Parathyroid adenoma (tissue), 2 donors: ENCODE data around the gene ROBO1.

Source experiments
- H2AFZ ChIP-seq: fragments of 300-600 bp; sonication (generic); one replicate; pipeline ENCODE4 v1.7.0; 2017; ENCODE audit warnings: antibody characterized with exemption, mild to moderate bottlenecking
- H3K27ac ChIP-seq: fragments of 300-600 bp; sonication (generic); one replicate; pipeline ENCODE4 v1.7.0; 2017
- H3K27me3 ChIP-seq: fragments of 300-600 bp; sonication (generic); one replicate; pipeline ENCODE4 v1.7.0; 2017; ENCODE audit warnings: low read length; ENCODE audit not compliant: control insufficient read depth, insufficient read depth
- H3K36me3 ChIP-seq: fragments of 300-600 bp; sonication (generic); one replicate; pipeline ENCODE4 v1.7.0; 2017; ENCODE audit warnings: low read length; ENCODE audit not compliant: control insufficient read depth, insufficient read depth
- H3K4me1 ChIP-seq: fragments of 300-600 bp; sonication (generic); one replicate; pipeline ENCODE4 v1.7.0; 2017; ENCODE audit warnings: control low read depth
- H3K4me2 ChIP-seq: fragments of 300-600 bp; sonication (generic); one replicate; pipeline ENCODE4 v1.7.0; 2017; ENCODE audit warnings: low read length
- H3K4me3 ChIP-seq: fragments of 300-600 bp; sonication (generic); one replicate; pipeline ENCODE4 v1.7.0; 2017; ENCODE audit warnings: low read depth, low read length
- H3K79me2 ChIP-seq: fragments of 300-600 bp; sonication (generic); one replicate; pipeline ENCODE4 v1.7.0; 2017; ENCODE audit warnings: control low read depth
- H3K9ac ChIP-seq: fragments of 300-600 bp; sonication (generic); one replicate; pipeline ENCODE4 v1.7.0; 2017; ENCODE audit warnings: mild to moderate bottlenecking
- H3K9me3 ChIP-seq: fragments of 300-600 bp; sonication (generic); one replicate; pipeline ENCODE4 v1.7.0; 2017; ENCODE audit warnings: low read length; ENCODE audit not compliant: control insufficient read depth
- TF ChIP-seq, protein P1 (sequence below): fragments of 300-600 bp; sonication (generic); IDR thresholded peaks from one replicate; pipeline ENCODE4 v1.7.0; 2017; ENCODE audit warnings: antibody characterized with exemption, mild to moderate bottlenecking
- donor health status: primary hyperparathyroidism.

ROBO1 gene

DNA sequence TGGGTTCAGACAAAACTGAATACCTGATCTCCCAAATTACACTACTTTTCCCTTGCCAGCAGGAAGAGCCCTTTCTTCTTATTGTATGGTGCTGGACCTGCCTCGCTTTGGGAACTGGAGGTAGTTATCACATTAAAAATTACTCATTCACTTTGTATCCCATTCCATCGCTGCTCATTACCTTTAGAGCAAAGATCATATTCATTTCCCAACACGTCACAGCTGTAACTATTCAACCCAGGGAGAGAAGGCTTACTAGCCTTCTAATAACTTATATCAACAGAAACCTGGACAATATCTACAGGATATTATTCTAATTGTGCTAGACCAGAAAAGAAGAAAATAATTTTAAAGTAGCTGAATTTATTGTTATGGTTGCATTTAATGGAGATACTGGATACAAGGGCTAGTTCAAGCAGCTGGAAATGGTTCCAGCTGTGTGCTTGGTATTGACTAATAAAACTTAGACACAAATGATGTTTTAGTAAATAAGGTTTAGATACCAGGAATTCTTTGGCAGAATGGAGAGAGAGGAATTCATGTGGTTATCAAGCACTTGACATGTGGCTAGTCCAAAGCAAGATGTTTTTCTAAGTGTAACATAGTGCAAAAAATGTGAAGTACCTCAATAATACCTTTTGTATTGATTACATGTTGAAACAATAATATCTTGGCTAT lies 656.3 kb downstream of the ROBO1 start:
- Histone ChIP-seq H3K9ac (no peak overlapping the region), H3K27ac (no peak overlapping the region), H2AFZ (no peak overlapping the region), H3K4me3 (no peak overlapping the region), H3K79me2 (no peaks in the 10 kb centered on the region), H3K27me3 (no peaks in the 10 kb centered on the region), H3K4me1 (no peaks in the 10 kb centered on the region), H3K9me3 (no peaks in the 10 kb centered on the region), H3K36me3 (no peaks in the 10 kb centered on the region), H3K4me2 (no peak overlapping the region)
- TF ChIP-seq, protein P1, sequence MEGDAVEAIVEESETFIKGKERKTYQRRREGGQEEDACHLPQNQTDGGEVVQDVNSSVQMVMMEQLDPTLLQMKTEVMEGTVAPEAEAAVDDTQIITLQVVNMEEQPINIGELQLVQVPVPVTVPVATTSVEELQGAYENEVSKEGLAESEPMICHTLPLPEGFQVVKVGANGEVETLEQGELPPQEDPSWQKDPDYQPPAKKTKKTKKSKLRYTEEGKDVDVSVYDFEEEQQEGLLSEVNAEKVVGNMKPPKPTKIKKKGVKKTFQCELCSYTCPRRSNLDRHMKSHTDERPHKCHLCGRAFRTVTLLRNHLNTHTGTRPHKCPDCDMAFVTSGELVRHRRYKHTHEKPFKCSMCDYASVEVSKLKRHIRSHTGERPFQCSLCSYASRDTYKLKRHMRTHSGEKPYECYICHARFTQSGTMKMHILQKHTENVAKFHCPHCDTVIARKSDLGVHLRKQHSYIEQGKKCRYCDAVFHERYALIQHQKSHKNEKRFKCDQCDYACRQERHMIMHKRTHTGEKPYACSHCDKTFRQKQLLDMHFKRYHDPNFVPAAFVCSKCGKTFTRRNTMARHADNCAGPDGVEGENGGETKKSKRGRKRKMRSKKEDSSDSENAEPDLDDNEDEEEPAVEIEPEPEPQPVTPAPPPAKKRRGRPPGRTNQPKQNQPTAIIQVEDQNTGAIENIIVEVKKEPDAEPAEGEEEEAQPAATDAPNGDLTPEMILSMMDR, result no peak

GRCh38 chr3:79109754-79110153 lies 658.0 kb downstream of the ROBO1 start:
- TF ChIP-seq, protein P1, result no peak
- Histone ChIP-seq H3K4me2 (no peak overlapping the region), H2AFZ (no peak overlapping the region), H3K36me3 (no peaks in the 10 kb centered on the region), H3K9me3 (no peaks in the 10 kb centered on the region), H3K9ac (no peak overlapping the region), H3K79me2 (no peaks in the 10 kb centered on the region), H3K4me3 (no peak overlapping the region), H3K4me1 (no peaks in the 10 kb centered on the region), H3K27ac (no peak overlapping the region), H3K27me3 (no peaks in the 10 kb centered on the region)

DNA sequence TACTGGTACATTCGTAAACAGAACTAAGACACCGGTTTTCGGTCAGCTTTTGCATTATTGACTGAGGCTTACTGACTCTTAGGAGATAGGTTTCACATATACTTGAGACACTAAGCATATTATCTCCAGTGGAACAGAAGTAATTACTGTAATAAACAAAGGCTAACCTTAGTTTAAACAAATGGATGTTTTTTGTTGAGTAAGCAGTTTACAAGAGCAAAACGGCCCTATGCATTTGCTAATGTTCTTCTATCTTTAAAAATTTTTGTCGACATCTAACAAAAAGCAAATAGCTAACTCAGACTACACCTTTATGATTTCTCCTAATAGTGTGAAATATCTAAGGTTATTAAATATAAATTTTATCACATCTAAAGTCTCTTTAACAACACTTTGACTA lies 664.5 kb downstream of the ROBO1 start:
- Histone ChIP-seq H2AFZ (no peak overlapping the region), H3K9ac (no peak overlapping the region), H3K27ac (no peak overlapping the region), H3K36me3 (no peaks in the 10 kb centered on the region), H3K79me2 (no peaks in the 10 kb centered on the region), H3K9me3 (no peaks in the 10 kb centered on the region), H3K4me2 (no peak overlapping the region), H3K4me1 (no peaks in the 10 kb centered on the region), H3K4me3 (no peak overlapping the region), H3K27me3 (no peaks in the 10 kb centered on the region)
- TF ChIP-seq, protein P1, result no peak

GRCh38 chr3:79097964-79098660 lies 669.7 kb downstream of the ROBO1 start:
- TF ChIP-seq, protein P1, result no peak
- Histone ChIP-seq H3K4me2 (no peak overlapping the region), H3K36me3 (no peaks in the 10 kb centered on the region), H3K4me3 (no peak overlapping the region), H3K9me3 (no peaks in the 10 kb centered on the region), H3K27me3 (no peaks in the 10 kb centered on the region), H2AFZ (no peak overlapping the region), H3K4me1 (no peaks in the 10 kb centered on the region), H3K79me2 (no peaks in the 10 kb centered on the region), H3K27ac (no peak overlapping the region), H3K9ac (no peak overlapping the region)
